Esophagus mucosa (tissue), 1 donor: Measurements from ENCODE around the gene ZNF354C. TPM values are rescaled to one million over a fixed set of nuclear protein-coding genes. Genes with fewer than 3 reads are reported as not detected.

Experiments
- ATAC-seq: fragments of 200-7000 bp; cut with Tn5 transposase; one replicate; pipeline ENCODE4 v1.9.1; 2020
- total RNA-seq: library from RNA; stranded (reverse); gene quantifications from one replicate; pipeline ENCODE4 v1.2.4, GENCODE V29; 2023
- donor health status: DM: yes; HTN: yes; CAD: no.

ZNF354C gene
- total RNA-seq, 1 donor from 2014 or later = 1.2 TPM

DNA sequence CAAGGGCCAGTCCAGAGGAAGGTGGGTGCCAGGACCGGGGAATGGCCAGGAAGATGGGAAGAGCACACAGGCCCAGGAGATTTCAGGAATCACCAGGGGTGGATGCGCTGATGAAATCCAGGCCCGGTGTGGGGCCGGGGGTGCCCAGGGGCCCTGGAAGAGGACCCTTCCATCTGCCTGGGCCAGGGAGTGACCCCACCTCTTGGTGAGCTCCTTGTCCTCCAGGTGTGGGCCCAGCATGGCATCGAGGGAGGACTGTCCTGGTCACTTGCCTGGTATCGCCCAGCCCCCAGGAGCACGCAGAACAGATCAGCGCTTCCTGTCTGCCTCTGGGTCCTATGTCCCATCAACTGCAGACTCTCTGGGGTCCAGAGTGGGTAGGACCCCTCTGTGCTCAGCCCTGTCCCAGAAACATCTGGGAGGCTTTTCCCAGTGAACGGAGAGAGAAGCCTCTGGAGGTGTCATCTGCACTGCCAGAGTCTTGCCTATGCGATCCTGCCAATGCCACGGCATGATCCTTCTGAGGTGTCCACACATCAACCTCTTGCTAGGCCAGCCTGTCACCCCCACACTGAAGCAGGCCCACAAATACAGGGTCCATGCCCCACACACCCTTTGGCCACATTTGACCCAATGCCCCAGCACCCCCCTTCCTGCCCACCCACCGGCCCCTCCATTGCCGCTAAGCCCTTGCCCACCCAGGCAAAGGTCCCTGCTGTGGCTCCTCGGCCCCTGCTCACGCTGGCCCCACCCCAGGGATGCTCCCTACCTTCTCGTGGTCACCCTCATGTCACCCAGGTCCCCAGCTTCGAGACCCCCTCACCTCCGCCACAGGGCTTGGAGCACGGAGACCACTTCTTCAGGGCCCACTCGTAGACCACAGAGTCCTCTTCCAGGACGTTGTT is 67.2 kb downstream of the ZNF354C start:
- ATAC-seq = no peak

DNA sequence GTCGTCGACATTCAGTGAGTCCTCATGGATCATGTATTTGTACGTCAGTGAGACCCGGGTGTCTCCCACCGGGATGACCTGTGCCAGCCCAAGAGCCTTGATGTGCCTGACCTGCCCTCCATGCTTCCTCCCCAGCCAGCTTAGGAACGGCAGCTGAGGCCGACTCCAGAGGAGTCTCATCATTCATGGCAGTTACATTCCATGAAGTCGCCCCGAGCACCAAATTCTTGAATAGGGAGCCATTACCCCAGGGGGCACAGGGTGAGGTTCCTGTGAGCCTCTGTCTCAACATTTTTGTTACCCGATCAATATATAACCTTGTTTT is 67.8 kb downstream of the ZNF354C start:
- no peak for ATAC-seq

DNA sequence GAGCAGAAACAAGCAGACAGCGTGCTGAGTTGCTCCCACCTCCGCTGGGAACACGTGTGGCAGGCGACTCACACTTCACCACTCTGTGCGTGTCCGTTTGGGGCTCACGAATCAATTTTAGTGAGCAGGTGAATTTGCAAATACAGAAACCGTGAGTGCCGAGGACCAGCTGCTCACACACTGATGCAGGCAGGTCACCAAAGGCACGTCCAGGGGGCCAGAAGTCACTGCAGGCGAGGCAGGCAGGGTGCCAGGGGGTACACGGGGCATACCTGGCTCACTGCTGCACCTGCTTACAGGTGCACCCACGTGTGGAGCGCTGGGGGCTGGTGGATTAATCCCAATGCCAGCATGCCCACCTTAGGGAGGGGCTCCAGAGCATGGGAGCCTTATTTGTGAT is 68.8 kb downstream of the ZNF354C start:
- no peak for ATAC-seq

DNA sequence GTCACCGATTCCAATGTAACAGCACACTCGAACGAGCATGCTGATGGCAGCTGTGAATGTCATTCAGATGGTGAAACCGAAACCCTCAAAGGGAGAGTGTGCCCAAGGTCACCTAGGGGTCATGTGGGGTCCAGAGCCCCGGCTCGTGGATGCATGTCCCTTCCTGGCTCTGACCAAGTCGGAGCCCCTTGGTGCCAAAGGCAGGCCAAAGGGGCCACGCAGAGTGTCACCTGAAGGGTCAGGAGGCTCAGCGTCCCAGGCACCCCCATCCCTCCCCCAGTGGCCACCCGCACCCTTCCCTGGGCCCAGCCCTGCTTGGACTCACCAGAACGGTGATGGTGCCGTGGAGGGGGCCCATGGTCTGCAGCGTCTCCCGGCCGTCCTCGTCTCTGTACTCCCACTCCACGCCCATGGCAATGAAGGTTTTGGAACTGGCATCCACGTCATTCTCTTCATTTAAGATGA is 69.5 kb downstream of the ZNF354C start:
- no peak for ATAC-seq

DNA sequence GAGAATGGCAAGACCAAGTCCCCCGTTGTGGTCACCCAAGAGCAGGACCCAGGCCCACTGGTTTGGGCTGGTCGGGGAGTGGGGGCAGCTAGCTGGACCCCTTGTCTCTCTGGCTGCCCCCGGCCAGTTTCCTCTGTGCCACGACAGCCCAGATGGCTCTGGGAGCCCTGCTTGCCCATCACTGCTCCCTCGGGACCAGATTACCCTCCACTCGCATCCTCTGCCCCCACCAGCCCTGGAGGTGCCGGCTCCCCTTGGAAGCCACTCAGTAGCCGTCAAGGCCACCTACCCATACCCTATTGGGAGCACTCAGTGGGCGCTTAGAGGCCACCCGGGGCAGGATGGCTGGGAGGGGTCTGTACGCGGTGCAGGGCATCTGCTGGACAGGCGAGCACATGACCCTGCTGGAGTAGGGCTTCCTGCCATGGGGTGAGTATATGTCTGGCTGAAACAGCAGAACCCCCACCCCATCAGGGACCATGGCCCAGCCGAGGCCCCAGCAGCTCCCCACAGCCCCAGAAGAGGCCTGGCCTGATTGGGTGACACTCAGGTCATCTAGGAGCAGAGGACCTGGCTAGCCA is 70.0 kb downstream of the ZNF354C start:
- ATAC-seq = no peak

DNA sequence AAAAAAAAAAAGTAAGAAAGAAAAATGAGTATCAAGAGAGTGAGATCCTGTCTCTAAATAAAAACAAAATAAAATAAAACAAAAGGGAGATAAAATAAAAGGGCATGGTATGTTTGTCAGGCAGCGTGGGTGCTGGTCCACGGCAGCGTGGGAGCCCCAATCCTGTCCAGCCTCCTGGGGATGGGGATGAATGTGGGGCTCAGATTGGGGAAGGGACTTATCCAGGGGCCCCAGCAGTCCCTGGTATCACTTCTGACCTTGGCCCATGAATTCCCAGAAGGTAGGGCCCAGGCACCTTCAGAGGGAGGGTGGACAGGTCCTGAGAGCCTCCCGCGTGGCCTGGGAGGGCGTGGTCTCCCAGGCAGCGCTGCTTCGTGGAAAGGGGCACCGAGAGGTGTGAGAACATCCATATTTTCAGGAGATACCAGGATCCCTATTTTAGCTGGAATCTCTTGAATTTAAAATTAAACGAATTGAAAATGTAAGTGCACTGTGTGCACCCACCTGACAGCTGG is 71.2 kb downstream of the ZNF354C start:
- ATAC-seq = no peak

DNA sequence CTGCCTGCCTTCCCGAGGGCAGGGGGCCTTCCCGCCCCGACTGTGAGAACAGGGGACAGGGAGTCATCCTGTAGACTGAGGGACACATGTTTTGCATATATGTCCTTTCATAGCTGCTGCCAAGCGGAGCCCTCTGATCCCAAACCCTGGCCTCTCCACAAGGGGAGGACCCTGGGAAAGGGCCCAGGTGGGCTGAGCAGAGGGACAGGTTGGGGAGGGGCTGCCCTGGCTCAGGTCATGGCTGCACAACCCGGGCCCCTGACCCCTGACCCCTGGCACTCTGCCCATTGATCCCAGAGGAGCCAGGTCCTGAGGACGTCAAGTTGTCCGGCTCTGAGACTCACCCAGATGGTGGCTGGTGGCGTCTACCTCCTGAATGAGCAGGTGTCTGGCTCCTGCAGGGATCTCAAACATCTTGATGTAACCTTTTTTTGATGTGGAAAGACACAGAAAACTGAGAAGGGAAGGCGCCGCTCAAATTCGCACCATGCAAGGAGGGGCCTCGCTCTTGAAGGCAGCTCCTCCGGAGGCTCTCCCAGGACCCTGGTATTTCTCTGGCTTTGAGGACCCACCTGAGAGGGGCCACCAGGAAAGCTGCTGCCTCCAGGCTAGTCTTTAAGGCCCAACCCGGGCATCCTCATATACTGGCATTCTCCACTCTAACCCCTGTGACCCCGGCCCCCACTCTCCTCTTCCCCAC is 71.9 kb downstream of the ZNF354C start:
- peak; percentile 21 for ATAC-seq

DNA sequence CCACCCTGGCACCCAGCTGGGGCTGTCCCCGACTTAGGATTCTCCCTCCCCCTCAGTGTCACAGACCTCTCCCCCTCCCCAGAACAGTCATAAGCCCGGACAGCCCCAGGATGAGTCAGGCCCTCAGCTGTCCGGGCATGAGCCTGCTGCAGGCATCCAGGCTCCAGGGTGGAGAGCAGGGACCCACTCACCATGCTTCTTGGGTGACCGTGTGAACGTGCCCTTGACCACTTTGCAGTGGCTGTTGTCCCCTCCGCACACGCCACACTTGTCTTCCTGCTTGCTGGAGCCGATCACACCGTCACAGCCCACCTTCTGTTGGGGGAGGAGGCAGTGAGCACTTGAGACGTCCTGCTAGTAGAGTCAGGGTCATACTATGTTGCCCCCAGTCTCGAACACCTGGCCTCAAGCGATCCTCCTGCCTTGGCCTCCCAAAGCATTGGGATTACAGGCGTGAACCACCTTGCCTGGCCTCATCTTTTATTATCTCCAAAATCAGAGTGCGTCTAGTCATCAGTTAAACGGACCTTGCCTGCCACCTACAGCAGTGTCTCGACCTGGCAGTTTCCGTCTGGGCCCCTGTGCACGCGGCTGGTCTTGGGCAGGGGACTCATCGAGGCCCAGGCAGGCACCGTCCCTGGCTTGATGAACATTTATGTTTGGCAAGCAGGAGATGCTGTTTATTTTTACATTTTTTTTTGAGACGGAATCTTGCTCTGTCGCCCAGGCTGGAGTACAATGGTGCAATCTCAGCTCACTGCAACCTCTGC is 72.6 kb downstream of the ZNF354C start:
- ATAC-seq = no peak

Other genes with a start within 250 kb of the ZNF354C start
- gene ZNF354B, start 200.4 kb upstream of the ZNF354C start, total RNA-seq = 4.9 TPM
- gene ZFP2, start 164.5 kb upstream of the ZNF354C start, total RNA-seq = 0.08 TPM
- gene ZNF454, start 119.2 kb upstream of the ZNF354C start, total RNA-seq = 0.52 TPM
- gene GRM6, start 65.1 kb upstream of the ZNF354C start, total RNA-seq = not detected
- 1.2 TPM for gene ZNF879, start 36.6 kb upstream of the ZNF354C start, total RNA-seq